ENCODE results near the gene ATP8A1.
"Not testable (repeated sequence)": the region's sequence is repeated elsewhere in the genome, so short reads cannot be mapped to it uniquely, and the experiment has no call there.

Gene ATP8A1

GRCh38 chr4:42656944-42657792 lies at the start of gene ATP8A1:
ATP8A1 (minus strand) TSS chr4:42657105; CDS start chr4:42656873, 232 bp downstream.
- TF ChIP-seq, protein P1, sequence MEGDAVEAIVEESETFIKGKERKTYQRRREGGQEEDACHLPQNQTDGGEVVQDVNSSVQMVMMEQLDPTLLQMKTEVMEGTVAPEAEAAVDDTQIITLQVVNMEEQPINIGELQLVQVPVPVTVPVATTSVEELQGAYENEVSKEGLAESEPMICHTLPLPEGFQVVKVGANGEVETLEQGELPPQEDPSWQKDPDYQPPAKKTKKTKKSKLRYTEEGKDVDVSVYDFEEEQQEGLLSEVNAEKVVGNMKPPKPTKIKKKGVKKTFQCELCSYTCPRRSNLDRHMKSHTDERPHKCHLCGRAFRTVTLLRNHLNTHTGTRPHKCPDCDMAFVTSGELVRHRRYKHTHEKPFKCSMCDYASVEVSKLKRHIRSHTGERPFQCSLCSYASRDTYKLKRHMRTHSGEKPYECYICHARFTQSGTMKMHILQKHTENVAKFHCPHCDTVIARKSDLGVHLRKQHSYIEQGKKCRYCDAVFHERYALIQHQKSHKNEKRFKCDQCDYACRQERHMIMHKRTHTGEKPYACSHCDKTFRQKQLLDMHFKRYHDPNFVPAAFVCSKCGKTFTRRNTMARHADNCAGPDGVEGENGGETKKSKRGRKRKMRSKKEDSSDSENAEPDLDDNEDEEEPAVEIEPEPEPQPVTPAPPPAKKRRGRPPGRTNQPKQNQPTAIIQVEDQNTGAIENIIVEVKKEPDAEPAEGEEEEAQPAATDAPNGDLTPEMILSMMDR (IDR thresholded peaks at IDR 0.05; ENCODE audit: control insufficient read depth, insufficient read depth, low read depth, low read length, missing control alignments) = peak; percentile 19
- H3K4me3 ChIP-seq (ENCODE audit: control insufficient read depth, low read depth, low read length) = peak within 1 kb of the TSS; percentile 57
- peak; percentile 11 for DNase-seq (ENCODE audit: low read depth)

DNA sequence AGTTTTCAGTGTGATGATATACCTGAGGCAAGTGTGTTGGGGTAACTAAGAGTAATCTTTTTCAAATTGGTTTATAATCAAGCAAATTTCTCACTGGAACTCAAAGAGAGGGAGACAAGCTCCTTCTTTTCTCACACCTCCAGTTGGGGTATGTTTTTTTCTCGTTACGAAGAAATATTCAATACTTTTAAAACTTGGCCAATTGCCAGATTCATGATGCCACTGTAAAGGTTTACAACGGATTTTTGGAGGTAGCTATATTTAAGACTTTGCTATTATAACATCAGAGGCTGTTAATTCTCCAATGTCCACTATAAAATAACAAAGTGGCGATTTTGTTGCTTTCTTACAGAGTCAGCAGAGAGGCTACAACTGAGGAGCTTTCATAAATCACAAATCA lies 49.2 kb upstream of the ATP8A1 start:
- TF ChIP-seq, protein P1 (IDR thresholded peaks at IDR 0.05; ENCODE audit: control insufficient read depth, insufficient read depth, low read depth, low read length, missing control alignments) = no peak

GRCh38 chr4:42703813-42704212 lies 46.9 kb upstream of the ATP8A1 start:
- TF ChIP-seq, protein P1 (IDR thresholded peaks at IDR 0.05; ENCODE audit: control insufficient read depth, insufficient read depth, low read depth, low read length, missing control alignments) = no peak
- no peak for DNase-seq (ENCODE audit: low read depth)
- no peak overlapping the region for H3K4me3 ChIP-seq (ENCODE audit: control insufficient read depth, low read depth, low read length)

More for the DNA sequence above, 49.2 kb upstream of the ATP8A1 start:
- no peak for DNase-seq (ENCODE audit: low read depth)
- no peak overlapping the region for H3K4me3 ChIP-seq (ENCODE audit: control insufficient read depth, low read depth, low read length)

- TF ChIP-seq, protein P1 (IDR thresholded peaks at IDR 0.05; ENCODE audit: control insufficient read depth, insufficient read depth, low read depth, low read length, missing control alignments) = no peak
- no peak for DNase-seq (ENCODE audit: low read depth)
- H3K4me3 ChIP-seq (ENCODE audit: control insufficient read depth, low read depth, low read length) = no peak overlapping the region
These were observed 46.0 kb upstream of the ATP8A1 start for GRCh38 chr4:42702895-42703294.

DNA sequence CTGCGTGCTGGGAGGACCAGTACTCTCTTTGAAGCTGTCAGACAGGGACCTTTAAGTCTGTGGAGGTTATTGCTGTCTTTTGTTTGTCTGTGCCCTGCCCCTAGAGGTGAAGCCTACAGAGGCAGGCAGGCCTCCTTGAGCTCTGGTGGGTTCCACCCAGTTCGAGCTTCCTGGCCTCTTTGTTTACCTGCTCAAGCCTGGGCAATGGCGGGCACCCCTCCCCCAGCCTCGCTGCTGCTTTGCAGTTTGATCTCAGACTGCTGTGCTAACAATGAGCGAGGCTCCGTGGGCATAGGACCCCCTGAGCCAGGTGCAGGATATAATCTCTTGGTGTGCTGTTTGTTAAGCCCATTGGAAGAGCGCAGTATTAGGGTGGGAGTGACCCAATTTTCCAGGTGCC lies 44.9 kb upstream of the ATP8A1 start:
- H3K4me3 ChIP-seq (ENCODE audit: control insufficient read depth, low read depth, low read length); DNase-seq (ENCODE audit: low read depth): not testable (repeated sequence)

- DNase-seq (ENCODE audit: low read depth) = no peak
- TF ChIP-seq, protein P1 (IDR thresholded peaks at IDR 0.05; ENCODE audit: control insufficient read depth, insufficient read depth, low read depth, low read length, missing control alignments) = no peak
- H3K4me3 ChIP-seq (ENCODE audit: control insufficient read depth, low read depth, low read length) = no peak overlapping the region
These were observed 33.6 kb upstream of the ATP8A1 start for GRCh38 chr4:42690537-42690936.

DNA sequence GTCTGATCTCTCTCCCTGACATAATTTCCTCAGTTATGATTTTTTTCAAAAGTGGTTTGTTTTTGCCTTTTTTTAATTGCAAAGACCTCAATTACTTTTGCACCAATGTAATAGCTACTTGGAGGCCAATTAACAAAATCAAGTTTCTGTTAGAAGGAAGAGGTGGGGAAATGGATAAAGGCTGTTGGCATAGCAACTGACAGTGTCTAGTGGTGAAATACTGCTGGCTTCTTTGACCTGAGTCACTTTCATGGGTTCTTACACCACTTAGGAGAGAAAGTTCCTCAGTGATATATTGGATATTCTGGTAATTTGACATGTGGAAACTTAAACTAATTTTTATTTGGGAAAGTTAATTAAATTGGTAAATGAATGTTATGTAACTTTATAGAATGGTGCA lies 26.5 kb upstream of the ATP8A1 start:
- DNase-seq (ENCODE audit: low read depth) = no peak
- H3K4me3 ChIP-seq (ENCODE audit: control insufficient read depth, low read depth, low read length) = no peak overlapping the region

More for the DNA sequence above, 26.5 kb upstream of the ATP8A1 start:
- TF ChIP-seq, protein P1 (IDR thresholded peaks at IDR 0.05; ENCODE audit: control insufficient read depth, insufficient read depth, low read depth, low read length, missing control alignments) = no peak

Measured in AG09309 (cell line).